ENCODE measurements around the gene TNFAIP8L2.

The TNFAIP8L2 gene

DNA sequence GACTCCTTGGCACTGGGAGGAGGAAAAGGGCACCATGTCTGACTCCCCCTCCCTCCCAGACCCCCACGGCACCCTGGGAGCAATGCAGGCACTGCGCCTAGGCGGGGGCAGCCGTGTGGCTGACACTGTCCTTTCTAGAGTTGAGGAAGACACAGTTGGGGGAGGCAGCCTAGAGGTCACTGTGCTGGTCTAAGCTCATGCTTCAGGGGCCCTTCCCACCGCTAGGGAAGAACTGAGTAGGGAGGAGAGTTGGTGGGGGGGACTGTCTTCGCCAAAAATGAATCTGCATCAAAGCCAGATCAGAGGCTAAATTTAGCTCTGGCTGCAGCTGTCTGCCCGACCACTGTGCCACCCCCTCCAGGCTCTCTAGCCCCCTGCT, 13.4 kb upstream of the TNFAIP8L2 start:
- no peak for ATAC-seq
- TF ChIP-seq, protein P1, sequence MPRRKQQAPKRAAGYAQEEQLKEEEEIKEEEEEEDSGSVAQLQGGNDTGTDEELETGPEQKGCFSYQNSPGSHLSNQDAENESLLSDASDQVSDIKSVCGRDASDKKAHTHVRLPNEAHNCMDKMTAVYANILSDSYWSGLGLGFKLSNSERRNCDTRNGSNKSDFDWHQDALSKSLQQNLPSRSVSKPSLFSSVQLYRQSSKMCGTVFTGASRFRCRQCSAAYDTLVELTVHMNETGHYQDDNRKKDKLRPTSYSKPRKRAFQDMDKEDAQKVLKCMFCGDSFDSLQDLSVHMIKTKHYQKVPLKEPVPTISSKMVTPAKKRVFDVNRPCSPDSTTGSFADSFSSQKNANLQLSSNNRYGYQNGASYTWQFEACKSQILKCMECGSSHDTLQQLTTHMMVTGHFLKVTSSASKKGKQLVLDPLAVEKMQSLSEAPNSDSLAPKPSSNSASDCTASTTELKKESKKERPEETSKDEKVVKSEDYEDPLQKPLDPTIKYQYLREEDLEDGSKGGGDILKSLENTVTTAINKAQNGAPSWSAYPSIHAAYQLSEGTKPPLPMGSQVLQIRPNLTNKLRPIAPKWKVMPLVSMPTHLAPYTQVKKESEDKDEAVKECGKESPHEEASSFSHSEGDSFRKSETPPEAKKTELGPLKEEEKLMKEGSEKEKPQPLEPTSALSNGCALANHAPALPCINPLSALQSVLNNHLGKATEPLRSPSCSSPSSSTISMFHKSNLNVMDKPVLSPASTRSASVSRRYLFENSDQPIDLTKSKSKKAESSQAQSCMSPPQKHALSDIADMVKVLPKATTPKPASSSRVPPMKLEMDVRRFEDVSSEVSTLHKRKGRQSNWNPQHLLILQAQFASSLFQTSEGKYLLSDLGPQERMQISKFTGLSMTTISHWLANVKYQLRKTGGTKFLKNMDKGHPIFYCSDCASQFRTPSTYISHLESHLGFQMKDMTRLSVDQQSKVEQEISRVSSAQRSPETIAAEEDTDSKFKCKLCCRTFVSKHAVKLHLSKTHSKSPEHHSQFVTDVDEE (CRISPR knock-in tag; IDR thresholded peaks at IDR 0.05): no peak
- TF ChIP-seq OSR1 (CRISPR knock-in tag; IDR thresholded peaks at IDR 0.05) (no peak), GLIS3 (CRISPR knock-in tag; IDR thresholded peaks at IDR 0.05) (no peak), ZNF70 (CRISPR knock-in tag; IDR thresholded peaks at IDR 0.05) (no peak), BACH2 (CRISPR knock-in tag; IDR thresholded peaks at IDR 0.05; ENCODE audit: borderline replicate concordance) (no peak), ZNF8 (CRISPR knock-in tag; IDR thresholded peaks at IDR 0.05) (no peak), POU6F1 (CRISPR knock-in tag; IDR thresholded peaks at IDR 0.05; ENCODE audit: borderline replicate concordance, low read depth) (no peak), SNAI2 (CRISPR knock-in tag; IDR thresholded peaks at IDR 0.05) (no peak), PPARA (CRISPR knock-in tag; IDR thresholded peaks at IDR 0.05; ENCODE audit: borderline replicate concordance) (no peak), ZC3H10 (CRISPR knock-in tag; IDR thresholded peaks at IDR 0.05) (no peak), ZFP3 (CRISPR knock-in tag; IDR thresholded peaks at IDR 0.05) (no peak), PATZ1 (CRISPR knock-in tag; IDR thresholded peaks at IDR 0.05; ENCODE audit: borderline replicate concordance) (no peak), TCF4 (CRISPR knock-in tag; IDR thresholded peaks at IDR 0.05; ENCODE audit: borderline replicate concordance) (no peak)

GRCh38 chr1:151143986-151144385, 12.5 kb upstream of the TNFAIP8L2 start:
- TF ChIP-seq CSDC2 (CRISPR knock-in tag; IDR thresholded peaks at IDR 0.05) (no peak), ZNF70 (CRISPR knock-in tag; IDR thresholded peaks at IDR 0.05) (no peak), CSRNP3 (CRISPR knock-in tag; IDR thresholded peaks at IDR 0.05) (no peak), ZC3H10 (CRISPR knock-in tag; IDR thresholded peaks at IDR 0.05) (no peak), ESRRG (CRISPR knock-in tag; IDR thresholded peaks at IDR 0.05) (no peak), TCF4 (CRISPR knock-in tag; IDR thresholded peaks at IDR 0.05; ENCODE audit: borderline replicate concordance) (no peak), ZFP30 (CRISPR knock-in tag; IDR thresholded peaks at IDR 0.05) (no peak), OSR1 (CRISPR knock-in tag; IDR thresholded peaks at IDR 0.05) (no peak)
- no peak for ATAC-seq

DNA sequence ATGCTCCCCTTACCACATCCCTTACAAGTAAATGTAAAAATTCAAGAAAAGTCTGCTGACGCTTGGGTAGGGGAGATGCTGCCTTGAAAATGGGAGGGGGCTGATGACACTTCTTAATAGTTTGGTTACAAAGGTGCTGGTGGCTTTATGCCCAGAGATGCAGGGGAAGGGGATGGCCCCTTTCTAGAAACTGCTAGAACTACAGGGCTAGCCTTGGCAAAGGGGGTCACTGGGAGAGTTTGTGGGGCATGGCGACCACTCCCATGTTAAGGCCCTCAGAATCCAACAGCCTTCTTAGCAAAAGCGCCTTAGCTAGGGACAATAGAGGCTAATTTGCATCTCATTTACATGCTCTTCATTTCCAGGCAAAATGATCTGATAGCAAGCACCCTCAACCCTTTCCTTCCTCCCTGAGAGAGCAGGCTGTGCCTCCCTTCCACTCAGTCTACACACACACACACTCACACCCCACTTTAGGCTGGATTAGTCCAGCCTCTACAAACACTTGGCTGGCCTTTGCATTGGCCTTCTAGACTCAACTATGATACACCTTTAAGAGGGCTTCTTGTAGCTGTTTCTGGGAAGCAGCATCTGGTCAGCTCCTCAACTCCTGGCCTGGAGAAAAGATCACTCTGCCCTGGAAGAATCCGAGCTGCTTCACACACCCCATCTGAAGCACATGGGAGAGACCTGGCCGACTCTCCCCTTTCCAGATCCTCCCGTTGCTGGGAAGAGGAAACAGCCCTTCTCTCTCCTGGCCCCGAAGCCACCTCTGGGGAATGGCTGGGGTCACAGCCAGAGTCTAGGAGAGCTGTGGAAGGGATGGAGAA, 11.8 kb upstream of the TNFAIP8L2 start:
- TF ChIP-seq, protein P1 (CRISPR knock-in tag; IDR thresholded peaks at IDR 0.05): no peak
- TF ChIP-seq TOX (CRISPR knock-in tag; IDR thresholded peaks at IDR 0.05; ENCODE audit: borderline replicate concordance): no peak
- no peak for TF ChIP-seq CSDC2 (CRISPR knock-in tag; IDR thresholded peaks at IDR 0.05)
- TF ChIP-seq ARNTL (CRISPR knock-in tag; IDR thresholded peaks at IDR 0.05; ENCODE audit: borderline replicate concordance, low read depth): no peak
- TF ChIP-seq SNAI2 (CRISPR knock-in tag; IDR thresholded peaks at IDR 0.05): no peak
- TF ChIP-seq ZFP30 (CRISPR knock-in tag; IDR thresholded peaks at IDR 0.05): no peak
- no peak for TF ChIP-seq TCF4 (CRISPR knock-in tag; IDR thresholded peaks at IDR 0.05; ENCODE audit: borderline replicate concordance)
- TF ChIP-seq OSR1 (CRISPR knock-in tag; IDR thresholded peaks at IDR 0.05): no peak
- no peak for TF ChIP-seq ZC3H10 (CRISPR knock-in tag; IDR thresholded peaks at IDR 0.05)
- TF ChIP-seq POU6F1 (CRISPR knock-in tag; IDR thresholded peaks at IDR 0.05; ENCODE audit: borderline replicate concordance, low read depth): no peak
- TF ChIP-seq ZNF70 (CRISPR knock-in tag; IDR thresholded peaks at IDR 0.05): no peak
- no peak for TF ChIP-seq RARB (CRISPR knock-in tag; IDR thresholded peaks at IDR 0.05)
- ATAC-seq: no peak

Measured in SK-N-SH treated with all-trans-retinoic acid at 6 μM for 48 hours (cell line).